MM.1S (cell line): Measurements from ENCODE around the gene CC2D2B.
A peak's percentile ranks its signal among the peaks of the same experiment; 100 is the strongest.
"Not testable (repeated sequence)": the region's sequence is repeated elsewhere in the genome, so short reads cannot be mapped to it uniquely, and the experiment has no call there.

ENCODE experiments used
- DNase-seq: peaks from one replicate; pipeline ENCODE4 v3.0.0-alpha.2; 2015
- H2AFZ ChIP-seq: fragments of 300-600 bp; sonication (generic); 2 replicates; pipeline ENCODE4 v1.6.0; 2016; ENCODE audit warnings: antibody characterized with exemption, low read length
- H3F3A ChIP-seq: fragments of 300-600 bp; sonication (generic); 2 replicates; pipeline ENCODE4 v1.6.1; 2016; ENCODE audit warnings: mild to moderate bottlenecking, antibody characterized with exemption, low read length, moderate library complexity, mixed read lengths; ENCODE audit not compliant: insufficient read depth
- H3K27ac ChIP-seq: fragments of 300-600 bp; sonication (generic); 2 replicates; pipeline ENCODE4 v1.5.1; 2016; ENCODE audit warnings: mild to moderate bottlenecking, low read length
- H3K27me3 ChIP-seq: fragments of 300-600 bp; sonication (generic); replicated peaks from 2 replicates; pipeline ENCODE4 v1.6.0; 2016; ENCODE audit warnings: low read length; ENCODE audit not compliant: insufficient read depth
- H3K36me3 ChIP-seq: fragments of 300-600 bp; sonication (generic); replicated peaks from 2 replicates; pipeline ENCODE4 v1.6.1; 2016; ENCODE audit warnings: mild to moderate bottlenecking, low read length, mixed read lengths; ENCODE audit not compliant: insufficient read depth
- H3K4me1 ChIP-seq: fragments of 300-600 bp; sonication (generic); 2 replicates; pipeline ENCODE4 v1.6.1; 2016; ENCODE audit warnings: low read length, mixed read lengths
- H3K4me2 ChIP-seq: fragments of 300-600 bp; sonication (generic); 2 replicates; pipeline ENCODE4 v1.6.0; 2016; ENCODE audit warnings: low read depth, low read length
- H3K4me3 ChIP-seq: fragments of 300-600 bp; sonication (generic); 2 replicates; pipeline ENCODE4 v1.5.1; 2016; ENCODE audit warnings: low read length, mixed read lengths
- H3K79me2 ChIP-seq: fragments of 300-600 bp; sonication (generic); 2 replicates; pipeline ENCODE4 v1.6.1; 2016; ENCODE audit warnings: mixed run types, low read length, mixed read lengths
- H3K9ac ChIP-seq: fragments of 300-600 bp; sonication (generic); 2 replicates; pipeline ENCODE4 v1.6.1; 2016; ENCODE audit warnings: low read length, mixed read lengths
- H3K9me2 ChIP-seq: fragments of 300-600 bp; sonication (generic); replicated peaks from 2 replicates; pipeline ENCODE4 v1.6.1; 2016; ENCODE audit warnings: mild to moderate bottlenecking, low read length, mixed read lengths; ENCODE audit not compliant: insufficient read depth
- H3K9me3 ChIP-seq: fragments of 300-600 bp; sonication (generic); replicated peaks from 2 replicates; pipeline ENCODE4 v1.6.1; 2016; ENCODE audit warnings: mild to moderate bottlenecking, low read length, mixed read lengths; ENCODE audit not compliant: insufficient read depth
- H4K20me1 ChIP-seq: fragments of 300-600 bp; sonication (generic); 2 replicates; pipeline ENCODE4 v1.6.1; 2016; ENCODE audit warnings: mild to moderate bottlenecking, low read length, moderate library complexity, mixed read lengths; ENCODE audit not compliant: insufficient read depth
- CTCF ChIP-seq: fragments of 300-600 bp; sonication (generic); IDR thresholded peaks from 2 replicates; pipeline ENCODE4 v1.5.1; 2016; ENCODE audit warnings: antibody characterized with exemption, low read length, mixed read lengths
- EZH2 ChIP-seq: fragments of 300-600 bp; sonication (generic); optimal IDR thresholded peaks from 2 replicates; pipeline ENCODE3; 2017; ENCODE audit warnings: low read depth, mild to moderate bottlenecking, antibody characterized with exemption, low read length, mixed read lengths
- EZH2phosphoT487 ChIP-seq: fragments of 300-600 bp; sonication (generic); IDR thresholded peaks from 2 replicates; pipeline ENCODE4 v1.6.1; 2018; ENCODE audit warnings: antibody characterized with exemption, low read length

Gene CC2D2B

GRCh38 chr10:95982200-95982599 lies 74.4 kb downstream of the CC2D2B start:
- Histone ChIP-seq H3K9ac (no peak overlapping the region), H2AFZ (no peak overlapping the region), H3K4me2 (no peak overlapping the region), H3K27me3 (no peaks in the 10 kb centered on the region), H3K4me3 (no peak overlapping the region), H3K79me2 (no peaks in the 10 kb centered on the region), H3K9me3 (no peaks in the 10 kb centered on the region), H3K36me3 (no peaks in the 10 kb centered on the region), H3K9me2 (no peaks in the 10 kb centered on the region), H3K4me1 (no peaks in the 10 kb centered on the region), H3F3A (no peaks in the 10 kb centered on the region), H3K27ac (no peak overlapping the region), H4K20me1 (no peaks in the 10 kb centered on the region)
- DNase-seq = no peak
- TF ChIP-seq EZH2phosphoT487 (no peak), EZH2 (no peak), CTCF (no peak)

DNA sequence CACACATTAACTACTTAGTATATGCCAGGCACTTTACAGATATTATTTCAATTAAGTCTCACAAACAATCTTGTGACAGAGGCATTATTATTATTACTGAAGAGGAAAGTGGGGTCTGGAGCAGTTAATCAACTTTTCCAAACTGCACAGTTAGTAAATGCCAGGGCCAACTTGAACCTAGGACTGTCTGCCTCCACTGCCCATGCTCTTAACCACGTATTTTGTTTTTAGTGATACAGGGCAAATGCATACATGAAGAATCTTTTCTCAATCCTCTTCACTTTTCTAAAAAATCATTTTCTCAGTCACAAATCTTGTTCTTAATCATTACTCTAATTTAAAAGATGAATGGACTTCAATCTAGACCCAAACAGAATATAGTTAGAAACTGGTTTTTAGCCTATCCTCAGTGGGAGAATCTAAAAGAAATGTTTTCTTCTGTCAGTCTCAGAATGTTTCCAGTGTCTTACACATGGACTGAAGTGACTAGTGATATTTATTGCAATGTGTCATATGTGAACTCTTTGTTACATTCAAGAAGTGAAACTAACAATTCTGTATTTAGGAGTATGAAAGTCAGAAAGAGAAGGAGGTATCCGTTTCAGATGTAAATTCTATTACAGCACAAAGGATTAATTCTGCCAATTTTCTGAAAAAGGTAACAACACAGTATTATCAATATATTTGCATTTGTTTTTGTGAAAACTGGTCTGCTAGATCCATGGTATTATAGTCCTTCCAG lies 80.1 kb downstream of the CC2D2B start:
- Histone ChIP-seq H3K36me3 (no peaks in the 10 kb centered on the region), H3K27me3 (no peaks in the 10 kb centered on the region), H3K4me2 (peak overlapping the region; percentile 66)

DNA sequence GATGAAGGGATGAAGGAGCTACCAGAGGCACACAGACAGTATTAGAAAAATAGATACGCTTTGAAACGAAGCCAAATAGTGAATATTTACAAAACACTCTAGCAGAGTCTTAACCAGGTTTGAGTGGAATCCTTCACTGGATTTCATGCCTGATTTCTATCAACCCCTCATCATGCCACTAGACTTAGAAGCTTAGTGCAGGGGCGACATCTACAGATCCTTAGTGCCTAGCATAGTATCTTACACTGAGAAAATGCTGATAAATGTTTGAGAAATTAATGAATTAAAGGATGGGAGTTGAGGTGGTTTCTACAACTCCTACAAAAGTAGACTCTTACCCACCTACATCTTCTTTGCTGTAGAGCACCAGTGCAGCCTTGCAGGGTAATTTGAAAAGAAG lies 80.9 kb downstream of the CC2D2B start:
- H3K4me2 ChIP-seq = peak overlapping the region; percentile 66
- peak overlapping the region; percentile 33; the same call in 1 of the 2 replicates for H3K4me3 ChIP-seq
- H2AFZ ChIP-seq = peak overlapping the region; percentile 28; the same call in 1 of the 2 replicates
- H3F3A ChIP-seq = 0 out of 2 replicates have a peak, but pooled peaks cover 11% of the 10 kb centered on the region
- H3K79me2 ChIP-seq = no peaks in the 10 kb centered on the region
- DNase-seq = peak; percentile 18
- peaks cover 13% of the 10 kb centered on the region for H3K4me1 ChIP-seq
- peak overlapping the region; percentile 2; the same call in 1 of the 2 replicates for H3K27ac ChIP-seq
- no peaks in the 10 kb centered on the region for H3K9me2 ChIP-seq
- H3K36me3 ChIP-seq = no peaks in the 10 kb centered on the region
- TF ChIP-seq EZH2phosphoT487 = no peak
- TF ChIP-seq EZH2 = no peak
- peak; percentile 34 for TF ChIP-seq CTCF
- H3K27me3 ChIP-seq = no peaks in the 10 kb centered on the region
- no peaks in the 10 kb centered on the region for H3K9me3 ChIP-seq
- no peak overlapping the region for H3K9ac ChIP-seq
- H4K20me1 ChIP-seq = no peaks in the 10 kb centered on the region

More for the DNA sequence above, 80.1 kb downstream of the CC2D2B start:
- Histone ChIP-seq H4K20me1 (no peaks in the 10 kb centered on the region), H3K9me3 (no peaks in the 10 kb centered on the region), H3K4me1 (peaks cover 13% of the 10 kb centered on the region), H3F3A (0 out of 2 replicates have a peak, but pooled peaks cover 11% of the 10 kb centered on the region), H3K27ac (peak overlapping the region; percentile 36; the same call in 1 of the 2 replicates), H2AFZ (peak overlapping the region; percentile 28), H3K79me2 (no peaks in the 10 kb centered on the region), H3K9me2 (no peaks in the 10 kb centered on the region), H3K4me3 (peak overlapping the region; percentile 33), H3K9ac (peak overlapping the region; percentile 7; the same call in 1 of the 2 replicates)
- TF ChIP-seq CTCF (no peak), EZH2 (no peak), EZH2phosphoT487 (no peak)
- DNase-seq = peak; percentile 57

- not testable (repeated sequence) for H3K4me3 ChIP-seq, H4K20me1 ChIP-seq, H3K4me2 ChIP-seq, H3K36me3 ChIP-seq, H3K9ac ChIP-seq, H3K27me3 ChIP-seq, H3K9me2 ChIP-seq, H3K27ac ChIP-seq, H3K4me1 ChIP-seq, DNase-seq, H3K79me2 ChIP-seq, H3K9me3 ChIP-seq, H3F3A ChIP-seq, H2AFZ ChIP-seq
Measured at GRCh38 chr10:95994376-95994775, 86.6 kb downstream of the CC2D2B start.
